CD14-positive monocyte (primary cell): Measurements from ENCODE around the gene NPAT. TPM values are rescaled to one million over a fixed set of nuclear protein-coding genes. Genes with fewer than 3 reads are reported as not detected.

ENCODE experiments used
- DNase-seq, 3 donors: peaks; one replicate each; pipeline ENCODE4 v3.0.0-alpha.2; 2011 to 2022
- H2AFZ ChIP-seq: 2 replicates; pipeline ENCODE4 v1.6.0; 2012; ENCODE audit warnings: mild to moderate bottlenecking, low read depth, low read length, inconsistent platforms; ENCODE audit not compliant: insufficient read depth, poor library complexity, severe bottlenecking
- H3K27ac ChIP-seq, 2 donors: 1 replicate in 1 of 2; 2 replicates in 1 of 2; pipeline ENCODE4 v1.5.1; 2012 to 2013; ENCODE audit warnings: low read length in 2 of 2, control low read depth in 1 of 2, inconsistent platforms in 1 of 2, low read depth in 1 of 2, mild to moderate bottlenecking in 1 of 2
- H3K27me3 ChIP-seq, 2 donors: one replicate each; pipeline versions ENCODE4 v1.6.0 to v1.6.1; 2011 to 2013; ENCODE audit warnings: low read length in 2 of 2; ENCODE audit not compliant: control insufficient read depth in 2 of 2, insufficient read depth in 2 of 2
- H3K36me3 ChIP-seq, 2 donors: replicated peaks in 1 of 2; 1 replicate in 1 of 2; 2 replicates in 1 of 2; pipeline versions ENCODE4 v1.5.1 to v1.6.1; 2012 to 2013; ENCODE audit warnings: low read length in 2 of 2, control low read depth in 1 of 2, inconsistent platforms in 1 of 2, mild to moderate bottlenecking in 1 of 2; ENCODE audit not compliant: insufficient read depth in 2 of 2, control insufficient read depth in 1 of 2
- H3K4me1 ChIP-seq, 2 donors: 1 replicate in 1 of 2; 2 replicates in 1 of 2; pipeline versions ENCODE4 v1.5.1 to v1.6.1; 2012 to 2013; ENCODE audit warnings: low read length in 2 of 2, control low read depth in 1 of 2, inconsistent platforms in 1 of 2, mild to moderate bottlenecking in 1 of 2, moderate library complexity in 1 of 2; ENCODE audit not compliant: insufficient read depth in 2 of 2, control insufficient read depth in 1 of 2
- H3K4me2 ChIP-seq: replicated peaks from 2 replicates; pipeline ENCODE3; 2012; ENCODE audit warnings: low read length, moderate library complexity, mild to moderate bottlenecking; ENCODE audit not compliant: poor library complexity, severe bottlenecking; ENCODE audit errors: extremely low read depth
- H3K4me3 ChIP-seq, 3 experiments: fragments of 200-600 bp in 1 of 3; sonication (generic) in 1 of 3; replicated peaks in 1 of 3; 1 replicate in 2 of 3; 2 replicates in 1 of 3; pipeline ENCODE4 v1.5.1; 2011 to 2013; ENCODE audit warnings: low read length in 3 of 3, mild to moderate bottlenecking in 3 of 3, control low read depth in 2 of 3, low read depth in 2 of 3, inconsistent platforms in 1 of 3, moderate library complexity in 1 of 3
- H3K79me2 ChIP-seq: 2 replicates; pipeline ENCODE4 v1.6.0; 2012; ENCODE audit warnings: mild to moderate bottlenecking, control low read depth, inconsistent platforms, low read length, moderate library complexity; ENCODE audit not compliant: insufficient read depth
- H3K9ac ChIP-seq: 2 replicates; pipeline ENCODE4 v1.6.0; 2017; ENCODE audit warnings: low read length, mild to moderate bottlenecking; ENCODE audit not compliant: insufficient read depth, poor library complexity, severe bottlenecking
- H3K9me3 ChIP-seq, 2 donors: replicated peaks in 1 of 2; 1 replicate in 1 of 2; 2 replicates in 1 of 2; pipeline versions ENCODE4 v1.5.1 to v1.6.1; 2012 to 2013; ENCODE audit warnings: low read length in 2 of 2, control low read depth in 1 of 2; ENCODE audit not compliant: control insufficient read depth in 1 of 2, insufficient read depth in 1 of 2
- H4K20me1 ChIP-seq: 2 replicates; pipeline ENCODE4 v1.6.0; 2012; ENCODE audit warnings: mild to moderate bottlenecking, low read length, control low read depth, moderate library complexity; ENCODE audit not compliant: insufficient read depth
- H3K27ac Mint-ChIP-seq, 7 donors: one replicate each; pipeline ENCODE4 v1.8.0; 2020; ENCODE audit warnings: mild to moderate bottlenecking in 7 of 7, mixed read lengths in 7 of 7, moderate library complexity in 6 of 7, inconsistent platforms in 2 of 7
- H3K27me3 Mint-ChIP-seq, 3 donors: one replicate each; pipeline ENCODE4 v1.8.0; 2021 to 2022; ENCODE audit warnings: low read depth in 3 of 3, mild to moderate bottlenecking in 3 of 3, mixed read lengths in 3 of 3, moderate library complexity in 3 of 3, inconsistent platforms in 1 of 3
- H3K36me3 Mint-ChIP-seq, 2 donors: one replicate each; pipeline ENCODE4 v1.8.0; 2020; ENCODE audit warnings: mixed read lengths in 2 of 2, inconsistent platforms in 1 of 2, mild to moderate bottlenecking in 1 of 2
- H3K4me1 Mint-ChIP-seq: one replicate; pipeline ENCODE4 v1.8.0; 2020; ENCODE audit warnings: mild to moderate bottlenecking, mixed read lengths
- H3K4me3 Mint-ChIP-seq, 2 donors: one replicate each; pipeline ENCODE4 v1.8.0; 2020; ENCODE audit warnings: mild to moderate bottlenecking in 2 of 2, mixed read lengths in 2 of 2, moderate library complexity in 1 of 2
- H3K9me3 Mint-ChIP-seq, 7 donors: one replicate each; pipeline ENCODE4 v1.8.0; 2020 to 2022; ENCODE audit warnings: mixed read lengths in 7 of 7, mild to moderate bottlenecking in 6 of 7, moderate library complexity in 6 of 7, inconsistent platforms in 2 of 7
- WGBS: methylation state at CpG from one replicate; pipeline ENCODE4 v1.1.5; 2013; ENCODE audit warnings: missing lambda C conversion rate; ENCODE audit not compliant: insufficient coverage; 5-methylcytosine and 5-hydroxymethylcytosine counted together
- intact Hi-C, 2 donors: fragments of 100-400 bp; cut with micrococcal nuclease; formaldehyde crosslinking; loops; one replicate each; pipeline versions ENCODE4 v1.15.0 to v1.15.1; 2023
- polyA plus RNA-seq, 3 donors: library from polyadenylated mRNA; depleted of rRNA in 1 of 3; unstranded in 2 of 3; stranded (reverse) in 1 of 3; fragments of 300-500 nt in 2 of 3; fragments of >200 nt in 1 of 3; fragmentation: Illumina TruSeq in 2 of 3; gene quantifications; 1 replicate in 2 of 3; 2 replicates in 1 of 3; pipeline ENCODE4 v1.2.3, GENCODE V29; 2012 to 2021
- TF ChIP-seq, protein P1 (sequence below): fragments of 200-600 bp; IDR thresholded peaks from one replicate; pipeline ENCODE4 v1.8.0; 2022; ENCODE audit warnings: antibody characterized with exemption, mild to moderate bottlenecking

Gene NPAT
- polyA plus RNA-seq, 3 donors, result 3.7 to 5.0 (median 4.1) TPM

DNA sequence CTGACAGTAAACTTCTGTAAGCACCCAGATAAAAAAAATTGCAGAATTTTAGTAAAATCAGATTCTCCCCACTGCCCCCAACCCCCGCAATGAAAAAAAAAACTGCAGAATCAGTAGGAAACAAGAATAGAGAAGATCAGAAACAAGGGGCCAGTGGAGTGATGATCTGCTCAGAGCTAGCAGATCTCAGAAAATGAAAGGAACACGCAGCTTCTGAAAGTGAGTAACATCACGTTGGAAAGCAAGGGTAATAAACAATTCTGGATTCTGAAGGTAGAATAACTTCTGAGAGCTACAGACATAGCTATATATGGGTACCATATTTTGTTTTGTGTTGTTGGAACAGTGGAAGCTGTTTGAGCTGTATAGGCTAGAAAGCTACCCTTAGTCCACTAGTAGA, 77.8 kb downstream of the NPAT start:
- DNase-seq, result no peak
- no peaks in the 10 kb centered on the region for H3K27me3 Mint-ChIP-seq
- no peak overlapping the region for H3K27ac ChIP-seq
- no peak overlapping the region for H3K9ac ChIP-seq
- H3K4me1 ChIP-seq, result no peaks in the 10 kb centered on the region
- H3K36me3 ChIP-seq, result peaks cover 81 to 97% of the 10 kb centered on the region in 2 donors
- no peaks in the 10 kb centered on the region for H3K9me3 ChIP-seq
- no peak overlapping the region for H3K4me2 ChIP-seq
- peaks cover 82 to 91% of the 10 kb centered on the region in 2 donors for H3K36me3 Mint-ChIP-seq
- H4K20me1 ChIP-seq, result no peaks in the 10 kb centered on the region
- H2AFZ ChIP-seq, result no peak overlapping the region
- TF ChIP-seq, protein P1, sequence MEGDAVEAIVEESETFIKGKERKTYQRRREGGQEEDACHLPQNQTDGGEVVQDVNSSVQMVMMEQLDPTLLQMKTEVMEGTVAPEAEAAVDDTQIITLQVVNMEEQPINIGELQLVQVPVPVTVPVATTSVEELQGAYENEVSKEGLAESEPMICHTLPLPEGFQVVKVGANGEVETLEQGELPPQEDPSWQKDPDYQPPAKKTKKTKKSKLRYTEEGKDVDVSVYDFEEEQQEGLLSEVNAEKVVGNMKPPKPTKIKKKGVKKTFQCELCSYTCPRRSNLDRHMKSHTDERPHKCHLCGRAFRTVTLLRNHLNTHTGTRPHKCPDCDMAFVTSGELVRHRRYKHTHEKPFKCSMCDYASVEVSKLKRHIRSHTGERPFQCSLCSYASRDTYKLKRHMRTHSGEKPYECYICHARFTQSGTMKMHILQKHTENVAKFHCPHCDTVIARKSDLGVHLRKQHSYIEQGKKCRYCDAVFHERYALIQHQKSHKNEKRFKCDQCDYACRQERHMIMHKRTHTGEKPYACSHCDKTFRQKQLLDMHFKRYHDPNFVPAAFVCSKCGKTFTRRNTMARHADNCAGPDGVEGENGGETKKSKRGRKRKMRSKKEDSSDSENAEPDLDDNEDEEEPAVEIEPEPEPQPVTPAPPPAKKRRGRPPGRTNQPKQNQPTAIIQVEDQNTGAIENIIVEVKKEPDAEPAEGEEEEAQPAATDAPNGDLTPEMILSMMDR, result no peak
- intact Hi-C loops, result no loop called here
- H3K9me3 Mint-ChIP-seq, result no peaks in the 10 kb centered on the region
- no peaks in the 10 kb centered on the region for H3K27me3 ChIP-seq
- no peaks in the 10 kb centered on the region for H3K4me1 Mint-ChIP-seq
- H3K79me2 ChIP-seq, result no peaks in the 10 kb centered on the region
- no peak overlapping the region for H3K4me3 Mint-ChIP-seq
- no CpG with 5 or more reads among the region's 3 CpGs for WGBS
- H3K4me3 ChIP-seq, result no peak overlapping the region
- no peak overlapping the region for H3K27ac Mint-ChIP-seq

DNA sequence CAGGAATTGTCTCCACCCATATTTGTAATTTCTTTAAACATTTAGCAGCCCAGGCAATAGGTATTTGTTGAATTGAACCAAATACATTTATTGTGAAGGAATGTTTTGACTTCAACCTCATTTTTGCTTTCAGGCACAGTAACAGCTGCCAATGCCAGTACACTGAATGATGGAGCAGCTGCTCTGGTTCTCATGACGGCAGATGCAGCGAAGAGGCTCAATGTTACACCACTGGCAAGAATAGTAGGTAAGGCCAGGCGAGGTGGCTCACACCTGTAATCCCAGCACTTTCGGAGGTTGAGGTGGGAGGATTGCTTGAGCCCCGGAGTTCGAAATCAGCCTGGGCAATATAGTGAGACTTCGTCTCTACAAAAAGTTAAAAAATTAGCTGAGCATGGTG, 80.1 kb downstream of the NPAT start:
- Mint-ChIP-seq H3K9me3 (no peaks in the 10 kb centered on the region), H3K27ac (no peak overlapping the region), H3K4me3 (no peak overlapping the region), H3K36me3 (peaks cover 70 to 84% of the 10 kb centered on the region in 2 donors), H3K27me3 (no peaks in the 10 kb centered on the region), H3K4me1 (no peaks in the 10 kb centered on the region)
- intact Hi-C loops, result no loop called here
- DNase-seq, result no peak
- H4K20me1 ChIP-seq, result no peaks in the 10 kb centered on the region
- no peaks in the 10 kb centered on the region for H3K79me2 ChIP-seq
- TF ChIP-seq, protein P1, result no peak
- H3K4me3 ChIP-seq, result no peak overlapping the region
- H3K27ac ChIP-seq, result no peak overlapping the region
- H3K36me3 ChIP-seq, result peaks cover 67 to 91% of the 10 kb centered on the region in 2 donors
- no peak overlapping the region for H2AFZ ChIP-seq
- no peaks in the 10 kb centered on the region for H3K9me3 ChIP-seq
- 100% methylated on average over 7 of the region's 7 CpGs for WGBS
- H3K9ac ChIP-seq, result no peak overlapping the region
- no peaks in the 10 kb centered on the region for H3K27me3 ChIP-seq
- no peak overlapping the region for H3K4me2 ChIP-seq
- H3K4me1 ChIP-seq, result no peaks in the 10 kb centered on the region
